CD4-positive, alpha-beta T cell treated with Interleukin-12 subunit alpha and Interleukin-12 subunit beta, for 1 hour (primary cell): Measurements from ENCODE around the gene PDSS1.

Experiments
- DNase-seq: peaks from one replicate; pipeline ENCODE4 v3.0.0-alpha.2; 2020

PDSS1 gene

DNA sequence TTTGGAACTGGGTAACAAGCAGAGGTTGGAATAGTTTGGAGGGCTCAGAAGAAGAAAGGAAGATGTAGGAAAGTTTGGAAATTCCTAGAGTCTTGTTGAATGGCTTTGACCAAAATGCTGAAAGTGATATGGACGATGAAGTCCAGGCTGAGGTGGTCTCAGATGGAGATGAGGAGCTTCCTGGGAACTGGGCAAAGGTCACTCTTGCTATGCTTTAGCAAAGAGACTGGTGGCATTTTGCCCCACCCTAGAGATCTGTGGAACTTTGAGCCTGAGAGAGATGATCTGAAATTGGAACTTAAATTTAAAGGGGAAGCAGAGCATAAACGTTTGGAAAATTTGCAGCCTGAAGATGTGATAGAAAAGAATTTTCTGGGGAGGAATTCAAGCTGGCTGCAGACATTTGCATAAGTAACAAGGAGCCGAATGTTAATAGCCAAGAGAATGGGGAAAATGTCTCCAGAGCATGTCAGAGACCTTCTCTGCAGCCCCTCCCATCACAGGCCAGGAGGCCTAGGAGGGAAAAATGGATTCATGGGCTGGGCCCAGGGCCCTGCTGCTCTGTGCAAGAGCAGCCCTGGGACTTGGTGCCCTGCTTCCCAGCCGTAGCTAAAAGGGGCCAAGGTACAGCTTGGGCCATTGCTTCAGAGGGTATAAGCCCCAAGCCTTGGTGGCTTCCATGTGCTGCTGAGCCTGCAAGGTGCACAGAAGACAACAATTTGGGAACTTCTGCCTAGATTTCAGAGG lies 3.6 kb downstream of the PDSS1 start:
- DNase-seq = no peak

DNA sequence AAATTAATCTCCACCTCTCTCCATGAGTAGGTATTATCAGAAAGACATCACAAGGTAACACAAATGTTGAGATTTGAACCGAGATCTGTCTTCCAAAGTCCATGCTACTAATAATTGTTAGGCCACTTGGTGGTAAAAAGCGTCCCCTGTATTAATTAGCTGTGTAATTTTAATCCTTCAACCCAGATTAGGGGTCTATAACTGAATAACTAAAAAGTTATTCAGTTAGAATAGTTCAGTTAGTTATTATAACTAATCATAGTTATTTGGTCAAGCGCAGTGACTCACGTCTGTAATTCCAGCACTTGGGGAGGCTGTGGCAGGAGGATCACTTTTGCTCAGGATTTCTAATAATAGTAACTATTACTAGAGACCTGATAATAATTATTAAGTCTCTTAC lies 5.6 kb downstream of the PDSS1 start:
- DNase-seq = no peak

DNA sequence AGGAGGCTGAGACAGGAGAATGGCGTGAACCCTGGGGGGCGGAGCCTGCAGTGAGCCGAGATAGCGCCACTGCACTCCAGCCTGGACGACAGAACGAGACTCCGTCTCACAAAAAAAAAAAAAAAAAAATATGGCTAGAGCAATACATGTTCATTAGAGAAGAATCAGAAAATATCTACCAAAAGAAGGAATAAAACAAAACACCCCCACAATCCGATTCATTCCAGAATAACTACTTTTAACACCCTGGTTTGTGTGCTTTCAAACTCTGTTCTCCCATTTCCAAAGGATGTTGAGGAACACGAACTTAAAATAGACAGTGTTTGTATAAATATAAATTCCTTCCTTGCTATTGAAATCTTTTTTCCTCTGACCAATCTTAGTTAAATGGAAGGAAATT lies 6.5 kb downstream of the PDSS1 start:
- DNase-seq = no peak

DNA sequence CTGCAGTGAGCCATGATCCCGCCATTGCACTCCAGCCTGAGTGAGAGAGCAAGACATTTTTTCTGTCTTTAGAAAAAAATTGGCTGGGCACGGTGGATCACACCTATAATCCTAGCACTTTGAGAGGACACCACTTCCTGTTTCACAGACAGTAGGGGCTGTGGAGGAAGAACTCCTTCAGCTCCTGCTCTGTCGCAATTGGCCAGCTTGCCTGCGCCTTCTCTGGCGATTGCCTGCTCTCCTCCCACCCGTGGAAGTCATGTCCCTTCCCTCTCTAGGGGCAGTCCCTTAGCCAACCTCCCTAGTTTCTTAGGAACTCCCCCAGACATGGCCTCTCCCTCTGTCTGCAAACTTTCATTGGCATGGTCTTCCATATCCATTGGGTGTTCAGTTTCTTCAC lies 8.7 kb downstream of the PDSS1 start:
- no peak for DNase-seq

DNA sequence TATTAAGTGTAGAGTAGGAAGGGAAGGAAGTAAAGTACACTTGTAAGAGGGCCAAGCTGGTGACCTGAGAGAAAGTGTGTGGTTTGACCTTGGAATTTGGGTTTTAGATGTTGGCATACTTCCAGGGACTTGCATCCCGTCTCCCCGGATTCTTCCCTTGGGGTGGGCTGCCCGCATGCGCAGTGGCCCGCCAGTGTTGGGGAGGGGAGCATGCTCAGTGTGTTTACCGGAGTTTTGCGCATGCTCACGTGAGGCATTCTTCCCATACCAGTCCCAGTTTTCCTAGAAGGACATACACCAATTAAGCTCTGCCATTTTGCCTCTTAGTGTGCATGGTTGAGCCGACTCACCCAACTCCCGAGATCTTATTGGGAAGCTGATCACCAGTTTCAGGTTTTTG lies 9.4 kb downstream of the PDSS1 start:
- DNase-seq = no peak

DNA sequence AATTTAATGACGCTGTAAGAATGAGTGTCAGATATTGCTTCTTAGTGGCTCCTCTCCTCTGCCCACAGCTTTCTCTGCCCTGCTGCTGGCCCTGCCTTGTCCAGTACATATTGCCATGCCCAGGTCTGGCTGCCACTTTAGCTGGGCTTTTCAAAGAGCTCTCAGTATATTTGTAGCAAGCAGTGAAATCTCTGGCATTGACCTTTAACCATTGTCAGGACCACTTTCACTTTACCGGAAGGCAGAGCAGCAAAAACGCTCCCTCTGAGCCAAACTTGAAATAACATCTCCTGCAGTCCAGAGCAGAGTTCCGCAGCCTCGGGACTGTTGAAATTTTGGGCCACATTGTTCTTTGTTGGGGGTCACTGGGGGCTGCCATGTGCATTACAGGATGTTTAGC lies 13.8 kb downstream of the PDSS1 start:
- no peak for DNase-seq

DNA sequence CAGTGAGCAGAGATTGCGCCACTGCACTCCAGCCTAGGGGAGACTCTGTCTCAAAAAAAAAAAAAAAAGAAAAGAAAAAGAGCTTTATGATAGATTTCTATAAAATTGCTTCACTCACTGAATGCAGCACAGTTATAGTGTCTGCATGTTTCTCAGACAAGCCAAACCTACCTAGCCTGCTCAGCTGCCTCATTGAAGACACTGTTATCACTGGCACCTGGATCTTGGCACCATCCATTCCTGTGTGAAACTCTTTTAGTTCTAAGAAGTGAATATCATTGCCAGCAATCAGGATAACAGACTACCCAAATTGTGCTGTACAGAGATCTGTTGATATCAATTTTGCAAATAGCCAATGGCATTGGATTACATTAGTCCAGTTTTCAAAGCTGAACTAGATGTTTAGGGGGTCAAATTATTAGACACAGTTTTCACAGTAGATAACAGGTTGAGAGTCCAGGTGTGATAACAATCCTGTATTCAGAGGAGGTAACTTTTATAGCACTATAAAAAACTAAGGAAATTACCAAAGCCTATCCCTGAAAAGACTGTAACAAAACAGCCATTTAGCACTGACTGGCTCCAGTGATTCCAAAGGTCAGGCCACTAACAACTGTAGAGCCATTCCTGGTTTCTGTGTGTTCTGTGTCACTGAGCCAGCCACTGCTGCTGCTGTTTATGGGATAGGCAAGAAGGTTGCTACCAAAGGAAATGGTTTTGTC lies 17.1 kb downstream of the PDSS1 start:
- DNase-seq = no peak

DNA sequence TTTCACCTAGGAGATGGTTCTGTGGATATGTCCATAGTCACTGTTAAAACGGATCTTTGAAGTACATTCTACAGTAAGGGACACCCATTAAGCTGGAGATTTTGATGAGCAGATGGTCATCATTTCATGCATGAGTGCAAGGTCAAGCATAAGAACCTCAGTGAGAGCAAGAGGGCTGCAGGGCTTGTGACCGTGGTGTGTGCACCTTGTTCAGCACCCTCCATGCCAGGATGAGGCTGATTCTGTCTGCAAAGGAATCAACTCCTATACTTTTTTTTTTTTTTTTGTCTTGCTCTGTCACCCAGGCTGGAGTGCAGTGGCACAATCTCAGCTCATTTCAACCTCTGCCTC lies 17.6 kb downstream of the PDSS1 start:
- DNase-seq = no peak

DNA sequence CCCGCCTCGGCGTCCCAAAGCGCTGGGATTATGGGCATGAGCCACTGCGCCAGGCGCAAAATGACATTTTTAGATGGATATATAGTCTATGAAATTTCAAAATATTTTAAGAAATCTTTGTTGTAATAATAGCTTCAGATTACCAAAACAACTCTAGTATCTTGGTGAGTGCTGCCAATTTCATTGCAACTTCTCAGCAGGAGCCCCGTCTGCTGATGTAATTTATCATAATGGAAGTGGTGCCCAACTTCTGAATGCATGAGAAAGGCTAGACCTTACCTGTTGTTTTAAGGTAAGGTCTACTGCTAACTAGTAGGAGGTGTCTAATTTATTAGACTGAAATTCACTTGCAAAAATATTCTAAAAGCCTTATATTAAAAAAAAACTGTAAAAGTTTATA lies 20.0 kb downstream of the PDSS1 start:
- no peak for DNase-seq

DNA sequence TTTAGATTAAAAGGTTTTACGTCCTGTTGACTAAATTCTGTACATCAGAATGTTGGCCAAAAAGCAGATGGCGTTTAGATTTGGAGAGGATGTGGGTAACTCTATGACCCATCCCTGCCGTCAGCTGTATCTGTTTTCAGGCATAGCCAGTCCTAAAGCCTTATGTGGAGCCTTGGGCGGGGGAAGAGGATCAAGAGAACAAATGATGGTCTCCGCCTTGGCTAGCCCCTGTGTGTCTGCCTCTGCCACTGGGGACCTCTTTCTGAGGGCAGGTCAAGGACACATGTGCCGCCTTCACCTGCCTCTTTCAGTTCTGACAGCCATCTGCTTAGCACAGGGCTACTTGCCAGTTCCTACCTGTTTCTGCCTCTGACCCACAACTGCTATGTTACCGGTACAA lies 24.1 kb downstream of the PDSS1 start:
- peak; percentile 58 for DNase-seq

DNA sequence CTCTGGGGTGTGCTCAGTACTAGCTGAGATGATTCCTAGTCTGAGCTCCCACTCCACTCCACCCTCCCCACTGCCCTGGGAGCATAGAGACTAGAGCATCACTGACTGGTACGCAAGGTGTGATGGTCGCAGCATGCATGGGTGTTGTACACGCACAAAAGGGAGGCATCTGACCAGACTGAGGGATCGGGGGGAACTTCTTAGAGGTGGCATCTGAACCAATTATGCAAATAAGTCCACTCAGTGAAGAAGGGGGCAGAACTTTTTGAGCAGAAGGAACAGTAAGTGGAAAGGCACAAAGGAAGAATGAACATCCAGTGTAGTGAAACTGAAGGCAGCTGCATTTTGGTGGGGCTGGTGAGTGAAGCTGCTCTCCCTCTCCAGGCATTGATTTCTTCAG lies 25.5 kb downstream of the PDSS1 start:
- DNase-seq = no peak

DNA sequence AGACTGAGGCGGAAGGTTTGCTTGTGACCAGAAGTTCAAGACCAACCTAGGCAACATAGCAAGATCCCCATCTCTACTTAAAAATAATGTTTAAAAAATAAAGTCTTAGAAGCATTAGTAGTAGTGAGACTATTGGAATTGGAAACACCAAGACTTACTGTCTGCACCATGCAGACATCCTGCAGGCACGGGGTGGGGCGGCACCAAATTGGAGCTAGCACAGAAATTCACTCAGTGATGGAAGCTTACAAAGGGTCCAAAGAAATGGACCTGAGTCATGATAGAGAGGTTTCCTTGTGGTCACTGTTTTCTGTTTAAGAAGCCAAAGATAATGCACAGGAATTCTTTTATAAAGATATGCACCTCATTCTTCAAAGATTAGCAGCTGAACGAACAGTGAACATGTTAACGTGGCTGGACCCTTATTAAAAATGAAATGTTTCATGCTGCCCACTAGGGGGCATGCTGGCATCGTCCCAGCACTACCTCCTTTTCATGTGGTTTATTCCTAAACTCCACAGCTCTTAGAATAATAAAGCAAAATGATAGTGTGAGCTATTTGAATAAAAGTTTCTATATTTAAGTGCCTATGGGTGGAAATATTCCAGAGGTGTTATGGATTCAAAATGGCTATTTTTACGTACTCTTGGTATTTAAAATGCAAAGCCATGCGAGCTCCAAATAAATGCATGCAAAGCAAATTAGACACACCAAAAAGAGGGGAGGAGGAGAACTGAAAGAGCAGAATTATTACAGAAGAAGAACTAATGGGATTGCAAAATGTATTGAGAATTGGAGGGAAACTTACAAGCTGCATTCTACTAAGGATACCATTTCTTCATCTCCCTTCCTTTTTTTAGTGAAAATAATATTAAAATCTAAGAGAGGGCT lies 28.6 kb downstream of the PDSS1 start:
- DNase-seq = peak; percentile 61

DNA sequence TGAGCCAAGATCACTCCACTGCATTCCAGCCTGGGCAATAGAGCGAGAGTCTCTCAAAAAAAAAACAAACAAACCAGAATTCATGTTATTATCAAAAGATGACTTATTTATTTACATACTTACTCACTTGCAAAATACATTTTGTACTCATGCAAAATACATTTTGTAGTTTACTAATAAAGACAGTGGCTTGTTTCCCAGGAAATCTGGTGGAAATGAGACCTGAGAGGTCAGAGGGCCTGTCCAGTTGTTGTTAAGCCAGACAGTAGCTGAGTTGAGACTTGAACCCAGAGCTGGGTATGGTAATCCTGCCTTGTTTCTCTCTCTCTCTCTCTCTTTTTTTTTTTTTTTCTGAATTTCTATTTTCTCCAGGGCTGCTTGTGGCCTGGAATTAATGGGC lies 29.5 kb downstream of the PDSS1 start:
- no peak for DNase-seq

DNA sequence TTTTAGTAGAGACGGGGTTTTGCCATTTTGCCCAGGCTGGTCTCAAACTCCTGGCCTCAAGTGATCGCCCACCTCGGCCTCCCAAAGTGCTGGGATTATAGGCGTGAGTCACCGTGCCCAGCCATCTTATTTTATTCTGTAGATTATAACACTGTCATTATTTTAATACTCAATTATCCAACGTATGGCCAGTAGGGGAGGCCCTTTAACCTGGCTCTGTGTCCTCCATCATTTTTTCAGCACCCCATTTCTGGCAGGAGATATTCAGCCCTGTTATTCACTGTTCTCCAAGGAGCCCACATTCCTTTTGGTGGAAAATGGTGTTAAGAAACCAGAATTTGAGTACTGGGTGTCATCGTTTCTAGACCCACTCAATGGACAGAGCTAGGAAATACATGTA lies 31.5 kb downstream of the PDSS1 start:
- no peak for DNase-seq

DNA sequence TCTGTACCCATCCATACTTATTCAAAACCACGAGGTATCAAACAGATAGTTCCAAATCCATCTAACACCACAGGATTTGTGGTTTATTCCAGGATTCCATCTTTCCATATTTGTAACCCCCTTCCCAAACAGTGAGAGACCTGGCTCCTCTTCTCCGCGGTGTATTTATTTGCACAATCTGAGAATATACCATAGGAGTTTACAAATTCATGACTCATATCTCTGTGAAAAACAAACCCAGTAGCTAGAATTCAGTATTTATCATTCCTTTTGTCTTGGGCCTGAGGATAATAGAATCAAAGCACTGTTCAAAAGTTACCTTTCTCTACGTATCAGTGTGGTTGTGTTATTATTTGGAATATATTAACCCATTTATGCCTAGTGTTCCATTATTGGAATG lies 31.9 kb downstream of the PDSS1 start:
- DNase-seq = no peak

DNA sequence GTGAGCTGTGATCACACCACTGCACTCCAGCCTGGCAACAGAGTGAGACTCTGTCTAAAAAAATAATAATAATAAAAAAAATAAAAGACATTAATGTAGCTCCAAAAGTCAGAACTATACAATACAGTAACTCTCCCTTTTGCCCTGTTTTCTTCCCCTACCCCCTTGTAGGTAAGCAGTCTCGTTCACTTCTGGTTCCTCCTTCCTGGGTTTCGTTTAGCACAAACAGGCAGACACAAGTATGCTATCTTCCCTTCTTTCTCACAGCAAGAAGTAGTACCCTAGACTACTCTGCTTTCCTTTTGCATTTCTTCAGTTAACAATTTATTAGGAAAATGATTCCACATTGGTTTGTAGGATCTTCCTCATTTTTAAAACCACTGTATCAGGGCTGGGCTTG lies 33.1 kb downstream of the PDSS1 start:
- no peak for DNase-seq

DNA sequence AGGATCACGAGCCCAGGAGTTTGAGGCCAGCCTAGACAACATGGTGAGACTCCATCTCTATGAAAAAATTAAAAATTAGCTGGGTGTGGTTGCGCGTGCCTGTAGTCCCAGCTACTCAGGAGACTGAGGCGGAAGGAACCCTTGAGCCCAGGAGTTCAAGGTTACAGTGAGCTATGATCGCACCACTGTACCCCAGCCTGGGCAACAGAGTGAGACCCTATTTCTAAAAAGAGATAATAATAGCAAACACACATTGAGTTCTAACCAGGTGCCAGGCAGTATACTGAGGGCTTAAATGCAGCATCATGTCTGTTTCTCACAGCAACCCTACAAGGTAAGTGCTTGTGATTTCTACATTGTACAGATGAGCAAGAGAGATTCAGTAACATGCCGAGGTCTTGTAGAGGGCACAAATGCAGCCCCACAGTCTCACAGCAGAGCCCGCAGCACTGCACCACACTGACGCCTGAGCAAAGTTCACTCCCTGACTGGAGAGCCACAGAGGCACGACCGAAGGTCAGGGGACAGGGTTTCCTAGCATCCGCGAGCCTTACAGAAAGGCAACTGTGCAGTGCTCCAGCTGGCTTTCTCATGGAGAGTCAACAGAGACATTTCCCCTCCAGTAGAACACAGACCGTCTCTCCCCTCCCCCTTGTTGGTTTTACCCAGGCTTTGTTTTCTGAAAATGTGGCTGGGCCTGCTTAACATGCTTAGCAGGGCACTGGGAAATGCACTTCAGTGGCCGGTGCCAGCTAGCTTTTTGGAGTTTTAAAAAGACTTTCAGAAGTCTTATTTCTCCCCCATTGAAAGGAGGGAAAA lies 36.5 kb downstream of the PDSS1 start:
- DNase-seq = no peak

DNA sequence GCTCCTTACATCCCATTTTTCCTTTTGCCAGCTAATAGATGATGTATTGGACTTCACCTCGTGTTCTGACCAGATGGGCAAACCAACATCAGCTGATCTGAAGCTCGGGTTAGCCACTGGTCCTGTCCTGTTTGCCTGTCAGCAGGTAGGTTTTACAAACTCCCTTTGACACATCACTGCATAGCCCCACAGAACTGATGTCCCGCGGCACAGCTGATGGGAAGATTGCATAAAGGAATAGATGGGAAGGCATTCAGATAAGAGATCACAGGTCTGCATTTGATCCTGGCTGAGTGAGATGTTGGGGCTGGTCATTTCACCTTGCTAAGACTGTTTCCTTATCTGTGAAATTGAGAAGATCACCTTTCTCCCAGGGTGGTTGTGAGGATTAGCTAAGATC lies 37.9 kb downstream of the PDSS1 start:
- no peak for DNase-seq

DNA sequence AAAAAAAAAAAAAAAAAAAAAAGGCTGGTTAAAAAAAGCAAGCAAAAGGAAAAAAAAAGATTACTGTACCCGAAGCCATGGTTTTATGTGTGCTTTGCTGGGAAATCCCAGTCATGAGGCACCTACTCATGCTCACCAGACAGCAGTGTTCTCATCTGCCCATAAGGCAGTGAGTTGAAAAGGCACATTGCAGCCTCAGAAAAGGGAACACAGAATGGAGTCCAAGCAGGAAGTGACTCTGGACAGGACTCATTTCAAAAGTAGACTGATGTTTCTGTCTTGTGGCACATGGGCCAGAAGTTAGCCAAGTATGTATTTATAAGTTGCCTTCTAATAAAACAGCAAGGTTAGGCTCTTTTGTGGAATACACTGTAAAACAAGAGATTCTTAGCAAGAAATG lies 40.2 kb downstream of the PDSS1 start:
- DNase-seq = peak; percentile 23

DNA sequence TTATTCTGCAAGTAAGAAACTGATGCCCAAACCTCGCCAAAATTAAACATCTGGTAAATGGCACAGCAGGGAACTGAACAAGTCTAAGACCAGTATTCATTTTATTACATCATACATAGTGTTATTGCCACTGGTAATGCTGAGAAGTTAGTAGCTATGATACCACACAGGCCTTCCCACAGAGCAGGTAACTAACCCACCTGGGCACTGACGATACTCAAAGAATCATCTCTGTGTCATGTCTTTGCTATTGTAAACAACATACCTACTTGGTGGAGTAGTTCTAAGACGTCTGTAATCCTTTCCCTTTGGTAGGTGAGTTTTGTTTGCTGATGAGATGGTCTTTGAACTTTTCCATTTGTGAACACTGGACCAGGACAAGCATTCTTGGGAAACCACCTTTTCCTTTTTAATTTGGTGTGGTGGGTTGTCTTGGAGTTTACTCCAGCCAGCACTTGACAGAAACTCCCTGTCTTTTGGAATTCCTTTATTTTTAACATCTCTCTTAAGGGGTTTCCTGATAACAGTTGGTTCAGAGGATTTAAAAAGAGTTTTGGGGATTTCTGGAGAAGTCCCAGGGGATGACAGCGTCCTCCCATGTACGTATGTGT lies 40.9 kb downstream of the PDSS1 start:
- no peak for DNase-seq

DNA sequence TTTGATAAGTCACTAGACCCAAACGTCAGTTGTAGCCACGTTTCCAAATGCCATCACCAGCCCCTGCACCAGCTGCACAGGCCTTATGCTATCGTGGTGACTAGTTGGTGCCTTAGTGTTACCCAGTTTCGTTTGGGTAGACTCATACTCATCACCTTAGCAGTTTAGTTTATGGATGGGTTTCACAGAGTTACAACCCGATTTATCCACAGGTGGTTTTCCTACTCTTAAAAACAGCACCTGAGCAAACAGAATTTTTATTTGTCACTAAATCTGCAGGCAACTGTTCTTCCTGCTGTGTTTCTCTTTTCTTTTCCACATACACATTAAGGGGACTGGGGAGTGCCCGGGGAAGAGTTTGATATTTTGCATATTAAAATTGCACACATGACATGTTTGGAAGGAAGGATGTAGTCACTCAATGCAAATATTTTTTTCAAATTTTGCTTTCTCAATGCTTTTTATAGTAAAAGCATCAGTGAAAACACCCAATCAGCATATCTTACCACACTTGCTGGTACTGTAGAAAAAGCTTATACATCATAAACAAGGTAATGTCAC lies 41.6 kb downstream of the PDSS1 start:
- peak; percentile 3 for DNase-seq

DNA sequence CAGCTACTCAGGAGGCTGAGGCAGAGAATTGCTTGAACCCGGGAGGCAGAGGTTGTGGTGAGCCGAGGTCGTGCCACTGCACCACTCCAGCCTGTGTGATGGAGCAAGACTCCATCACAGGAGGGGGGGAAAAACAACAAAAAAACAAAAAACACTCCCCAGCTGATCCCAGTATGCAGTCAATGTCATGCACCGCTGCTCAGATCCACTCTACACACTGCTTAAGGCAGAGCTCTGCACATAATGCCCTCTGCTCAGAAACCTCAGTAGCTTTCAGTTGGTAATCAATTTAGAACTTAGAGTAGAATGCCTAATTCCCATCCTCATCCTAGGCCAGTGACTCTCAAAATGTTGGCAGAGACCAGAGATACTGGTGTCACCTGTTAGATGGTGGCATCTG lies 43.9 kb downstream of the PDSS1 start:
- no peak for DNase-seq
